ENCODE data around the gene PTPRK.

The PTPRK gene

DNA sequence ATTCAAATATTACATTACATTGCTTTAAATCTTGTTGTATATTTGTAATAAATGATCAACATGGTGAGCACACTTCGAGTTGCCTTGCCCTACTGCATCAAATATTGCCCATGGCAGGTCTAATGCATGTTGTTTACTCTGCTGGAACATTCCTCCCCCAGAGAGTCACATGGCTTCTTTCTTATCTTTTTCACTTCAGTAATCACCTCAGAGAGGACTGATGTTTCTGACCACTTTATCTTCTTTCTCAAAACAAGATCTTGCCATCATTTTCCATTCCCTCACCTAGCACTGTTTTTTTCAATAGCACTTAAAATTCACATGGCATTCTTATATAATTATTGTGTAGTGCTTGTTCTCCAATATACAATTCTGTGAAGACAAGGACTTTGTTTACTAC is 376.1 kb downstream of the PTPRK start:
- no peak for ATAC-seq
- TF ChIP-seq CSRNP3 (CRISPR knock-in tag; IDR thresholded peaks at IDR 0.05) (no peak), CREB5 (CRISPR knock-in tag; IDR thresholded peaks at IDR 0.05; ENCODE audit: low read depth) (no peak), ZFP30 (CRISPR knock-in tag; IDR thresholded peaks at IDR 0.05) (no peak), GLIS3 (CRISPR knock-in tag; IDR thresholded peaks at IDR 0.05) (no peak), RARB (CRISPR knock-in tag; IDR thresholded peaks at IDR 0.05) (no peak), BACH2 (CRISPR knock-in tag; IDR thresholded peaks at IDR 0.05; ENCODE audit: borderline replicate concordance) (no peak), ZNF70 (CRISPR knock-in tag; IDR thresholded peaks at IDR 0.05) (no peak), ZFP3 (CRISPR knock-in tag; IDR thresholded peaks at IDR 0.05) (no peak), SNAI2 (CRISPR knock-in tag; IDR thresholded peaks at IDR 0.05) (no peak), CSDC2 (CRISPR knock-in tag; IDR thresholded peaks at IDR 0.05) (no peak), PPARA (CRISPR knock-in tag; IDR thresholded peaks at IDR 0.05; ENCODE audit: borderline replicate concordance) (no peak)
- TF ChIP-seq, protein P1, sequence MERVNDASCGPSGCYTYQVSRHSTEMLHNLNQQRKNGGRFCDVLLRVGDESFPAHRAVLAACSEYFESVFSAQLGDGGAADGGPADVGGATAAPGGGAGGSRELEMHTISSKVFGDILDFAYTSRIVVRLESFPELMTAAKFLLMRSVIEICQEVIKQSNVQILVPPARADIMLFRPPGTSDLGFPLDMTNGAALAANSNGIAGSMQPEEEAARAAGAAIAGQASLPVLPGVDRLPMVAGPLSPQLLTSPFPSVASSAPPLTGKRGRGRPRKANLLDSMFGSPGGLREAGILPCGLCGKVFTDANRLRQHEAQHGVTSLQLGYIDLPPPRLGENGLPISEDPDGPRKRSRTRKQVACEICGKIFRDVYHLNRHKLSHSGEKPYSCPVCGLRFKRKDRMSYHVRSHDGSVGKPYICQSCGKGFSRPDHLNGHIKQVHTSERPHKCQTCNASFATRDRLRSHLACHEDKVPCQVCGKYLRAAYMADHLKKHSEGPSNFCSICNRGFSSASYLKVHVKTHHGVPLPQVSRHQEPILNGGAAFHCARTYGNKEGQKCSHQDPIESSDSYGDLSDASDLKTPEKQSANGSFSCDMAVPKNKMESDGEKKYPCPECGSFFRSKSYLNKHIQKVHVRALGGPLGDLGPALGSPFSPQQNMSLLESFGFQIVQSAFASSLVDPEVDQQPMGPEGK (CRISPR knock-in tag; IDR thresholded peaks at IDR 0.05; ENCODE audit: borderline replicate concordance) = no peak
- TF ChIP-seq, protein P2, sequence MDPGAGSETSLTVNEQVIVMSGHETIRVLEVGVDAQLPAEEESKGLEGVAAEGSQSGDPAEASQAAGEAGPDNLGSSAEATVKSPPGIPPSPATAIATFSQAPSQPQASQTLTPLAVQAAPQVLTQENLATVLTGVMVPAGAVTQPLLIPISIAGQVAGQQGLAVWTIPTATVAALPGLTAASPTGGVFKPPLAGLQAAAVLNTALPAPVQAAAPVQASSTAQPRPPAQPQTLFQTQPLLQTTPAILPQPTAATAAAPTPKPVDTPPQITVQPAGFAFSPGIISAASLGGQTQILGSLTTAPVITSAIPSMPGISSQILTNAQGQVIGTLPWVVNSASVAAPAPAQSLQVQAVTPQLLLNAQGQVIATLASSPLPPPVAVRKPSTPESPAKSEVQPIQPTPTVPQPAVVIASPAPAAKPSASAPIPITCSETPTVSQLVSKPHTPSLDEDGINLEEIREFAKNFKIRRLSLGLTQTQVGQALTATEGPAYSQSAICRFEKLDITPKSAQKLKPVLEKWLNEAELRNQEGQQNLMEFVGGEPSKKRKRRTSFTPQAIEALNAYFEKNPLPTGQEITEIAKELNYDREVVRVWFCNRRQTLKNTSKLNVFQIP (CRISPR knock-in tag; IDR thresholded peaks at IDR 0.05; ENCODE audit: borderline replicate concordance, low read depth) = no peak

DNA sequence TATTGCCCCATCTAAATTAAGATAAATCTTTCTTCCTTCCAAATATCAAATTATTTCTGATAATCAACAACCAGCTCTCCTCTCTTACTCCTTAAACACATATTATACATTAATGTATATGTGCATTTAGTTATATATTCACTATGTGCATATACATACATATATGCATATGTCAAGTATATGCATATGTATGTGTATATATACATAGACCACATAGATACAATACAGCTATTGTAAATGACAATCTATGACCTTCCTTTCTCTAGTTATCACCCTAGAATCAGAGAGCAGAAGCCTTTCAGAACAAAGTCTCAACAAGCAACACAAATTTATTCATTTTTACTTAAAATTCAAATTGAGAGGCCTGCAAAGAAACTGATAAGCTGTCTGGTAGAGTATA is 378.5 kb downstream of the PTPRK start:
- TF ChIP-seq ZNF565 (CRISPR knock-in tag; conservative IDR thresholded peaks at IDR 0.05; ENCODE audit: low read depth) = no peak
- TF ChIP-seq BACH2 (CRISPR knock-in tag; IDR thresholded peaks at IDR 0.05; ENCODE audit: borderline replicate concordance) = no peak
- TF ChIP-seq ZC3H10 (CRISPR knock-in tag; IDR thresholded peaks at IDR 0.05) = no peak
- TF ChIP-seq PPARA (CRISPR knock-in tag; IDR thresholded peaks at IDR 0.05; ENCODE audit: borderline replicate concordance) = no peak
- no peak for TF ChIP-seq SNAI2 (CRISPR knock-in tag; IDR thresholded peaks at IDR 0.05)
- TF ChIP-seq, protein P2 (CRISPR knock-in tag; IDR thresholded peaks at IDR 0.05; ENCODE audit: borderline replicate concordance, low read depth) = no peak
- no peak for TF ChIP-seq TOX (CRISPR knock-in tag; IDR thresholded peaks at IDR 0.05; ENCODE audit: borderline replicate concordance)
- TF ChIP-seq ZFP3 (CRISPR knock-in tag; IDR thresholded peaks at IDR 0.05) = no peak
- no peak for TF ChIP-seq ZFP30 (CRISPR knock-in tag; IDR thresholded peaks at IDR 0.05)
- no peak for TF ChIP-seq GLIS3 (CRISPR knock-in tag; IDR thresholded peaks at IDR 0.05)
- no peak for TF ChIP-seq ISL1 (CRISPR knock-in tag; IDR thresholded peaks at IDR 0.05)
- TF ChIP-seq RARB (CRISPR knock-in tag; IDR thresholded peaks at IDR 0.05) = no peak
- no peak for TF ChIP-seq ARNTL (CRISPR knock-in tag; IDR thresholded peaks at IDR 0.05; ENCODE audit: borderline replicate concordance, low read depth)
- no peak for TF ChIP-seq OSR1 (CRISPR knock-in tag; IDR thresholded peaks at IDR 0.05)
- no peak for TF ChIP-seq ZNF70 (CRISPR knock-in tag; IDR thresholded peaks at IDR 0.05)
- ATAC-seq = no peak

DNA sequence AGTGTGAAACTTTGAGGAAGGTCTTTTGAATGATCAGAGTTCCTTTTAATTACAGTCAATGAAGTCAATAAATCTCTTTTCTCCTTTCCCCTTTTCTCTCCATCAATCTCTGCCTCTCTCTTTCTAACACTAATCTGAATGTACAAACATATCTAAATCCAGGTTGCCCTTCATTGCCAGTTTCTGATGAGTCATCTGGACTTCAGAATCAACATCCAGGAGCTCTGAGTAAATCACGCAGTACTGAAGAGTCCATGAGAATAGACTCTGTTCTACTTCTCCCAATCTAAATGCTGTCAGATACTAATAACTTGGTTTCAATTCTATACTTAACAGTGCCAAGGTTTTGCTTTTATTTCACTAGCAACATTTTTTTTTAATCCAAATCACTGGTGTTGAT is 380.9 kb downstream of the PTPRK start:
- no peak; the same call in 2 of the 3 replicates for ATAC-seq
- no peak for TF ChIP-seq TSHZ2 (CRISPR knock-in tag; IDR thresholded peaks at IDR 0.05)
- TF ChIP-seq CREB5 (CRISPR knock-in tag; IDR thresholded peaks at IDR 0.05; ENCODE audit: low read depth) = no peak
- no peak for TF ChIP-seq TOX (CRISPR knock-in tag; IDR thresholded peaks at IDR 0.05; ENCODE audit: borderline replicate concordance)
- no peak for TF ChIP-seq PPARA (CRISPR knock-in tag; IDR thresholded peaks at IDR 0.05; ENCODE audit: borderline replicate concordance)
- no peak for TF ChIP-seq ZNF565 (CRISPR knock-in tag; conservative IDR thresholded peaks at IDR 0.05; ENCODE audit: low read depth)
- no peak for TF ChIP-seq TCF4 (CRISPR knock-in tag; IDR thresholded peaks at IDR 0.05; ENCODE audit: borderline replicate concordance)
- no peak for TF ChIP-seq GLIS3 (CRISPR knock-in tag; IDR thresholded peaks at IDR 0.05)

Data from SK-N-SH treated with all-trans-retinoic acid at 6 μM for 48 hours (cell line).